Gastroesophageal sphincter (tissue), 3 donors: ENCODE data around the gene OTOP3.

Experiments
- EP300 ChIP-seq: sonication (generic); formaldehyde crosslinking; IDR thresholded peaks from one replicate; pipeline ENCODE4 v1.6.1; 2017; ENCODE audit warnings: antibody characterized with exemption, mild to moderate bottlenecking
- POLR2AphosphoS5 ChIP-seq: sonication (generic); formaldehyde crosslinking; IDR thresholded peaks from one replicate; pipeline ENCODE4 v1.6.1; 2017; ENCODE audit warnings: antibody characterized with exemption
- TF ChIP-seq, protein P1 (sequence below), 4 experiments: fragments of 200-600 bp in 2 of 4; fragments of 450-650 bp in 2 of 4; sonication (generic) in 1 of 4; IDR thresholded peaks; one replicate each; pipeline ENCODE4 v1.5.1; 2017 to 2019; ENCODE audit warnings: antibody characterized with exemption in 4 of 4, mild to moderate bottlenecking in 2 of 4, moderate library complexity in 2 of 4

DNA sequence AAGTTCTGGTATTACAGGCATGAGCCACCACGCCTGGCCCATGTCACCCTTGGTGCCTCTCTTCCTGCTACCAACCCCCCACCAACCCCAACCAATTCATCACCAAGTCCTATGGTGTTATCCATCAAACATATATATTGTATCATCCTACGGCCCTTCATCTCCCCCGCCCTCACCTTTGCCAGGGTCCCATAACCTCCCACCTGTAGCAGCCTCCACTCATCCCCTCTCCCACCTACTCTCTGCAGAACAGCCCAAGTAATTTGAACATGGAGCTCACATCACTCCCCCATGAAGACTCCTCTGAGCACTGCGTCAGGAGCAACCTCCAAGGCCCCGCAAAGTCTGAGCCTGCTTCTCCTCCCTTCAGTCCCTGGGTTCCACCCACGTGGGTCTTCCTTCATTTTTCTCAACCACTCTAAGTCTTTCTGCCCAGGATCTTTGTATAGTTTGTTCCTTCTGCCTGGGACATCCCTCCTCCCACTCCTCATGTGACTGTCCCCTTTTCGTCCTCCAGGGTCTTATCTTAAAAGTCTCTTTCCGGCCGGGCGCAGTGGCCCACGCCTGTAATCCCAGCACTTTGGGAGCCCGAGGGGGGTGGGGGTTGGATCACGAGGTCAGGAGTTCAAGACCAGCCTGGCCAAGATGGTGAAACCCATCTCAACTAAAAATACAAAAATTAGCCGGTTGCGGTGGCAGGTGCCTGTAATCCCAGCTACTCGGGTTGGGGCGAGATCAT, 43.9 kb downstream of the OTOP3 start:
- TF ChIP-seq EP300 = no peak
- TF ChIP-seq, protein P1, sequence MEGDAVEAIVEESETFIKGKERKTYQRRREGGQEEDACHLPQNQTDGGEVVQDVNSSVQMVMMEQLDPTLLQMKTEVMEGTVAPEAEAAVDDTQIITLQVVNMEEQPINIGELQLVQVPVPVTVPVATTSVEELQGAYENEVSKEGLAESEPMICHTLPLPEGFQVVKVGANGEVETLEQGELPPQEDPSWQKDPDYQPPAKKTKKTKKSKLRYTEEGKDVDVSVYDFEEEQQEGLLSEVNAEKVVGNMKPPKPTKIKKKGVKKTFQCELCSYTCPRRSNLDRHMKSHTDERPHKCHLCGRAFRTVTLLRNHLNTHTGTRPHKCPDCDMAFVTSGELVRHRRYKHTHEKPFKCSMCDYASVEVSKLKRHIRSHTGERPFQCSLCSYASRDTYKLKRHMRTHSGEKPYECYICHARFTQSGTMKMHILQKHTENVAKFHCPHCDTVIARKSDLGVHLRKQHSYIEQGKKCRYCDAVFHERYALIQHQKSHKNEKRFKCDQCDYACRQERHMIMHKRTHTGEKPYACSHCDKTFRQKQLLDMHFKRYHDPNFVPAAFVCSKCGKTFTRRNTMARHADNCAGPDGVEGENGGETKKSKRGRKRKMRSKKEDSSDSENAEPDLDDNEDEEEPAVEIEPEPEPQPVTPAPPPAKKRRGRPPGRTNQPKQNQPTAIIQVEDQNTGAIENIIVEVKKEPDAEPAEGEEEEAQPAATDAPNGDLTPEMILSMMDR (IDR thresholded peaks at IDR 0.05) = no peak
- no peak for TF ChIP-seq POLR2AphosphoS5
